Measurements from ENCODE around the gene CYTH4.

DNA sequence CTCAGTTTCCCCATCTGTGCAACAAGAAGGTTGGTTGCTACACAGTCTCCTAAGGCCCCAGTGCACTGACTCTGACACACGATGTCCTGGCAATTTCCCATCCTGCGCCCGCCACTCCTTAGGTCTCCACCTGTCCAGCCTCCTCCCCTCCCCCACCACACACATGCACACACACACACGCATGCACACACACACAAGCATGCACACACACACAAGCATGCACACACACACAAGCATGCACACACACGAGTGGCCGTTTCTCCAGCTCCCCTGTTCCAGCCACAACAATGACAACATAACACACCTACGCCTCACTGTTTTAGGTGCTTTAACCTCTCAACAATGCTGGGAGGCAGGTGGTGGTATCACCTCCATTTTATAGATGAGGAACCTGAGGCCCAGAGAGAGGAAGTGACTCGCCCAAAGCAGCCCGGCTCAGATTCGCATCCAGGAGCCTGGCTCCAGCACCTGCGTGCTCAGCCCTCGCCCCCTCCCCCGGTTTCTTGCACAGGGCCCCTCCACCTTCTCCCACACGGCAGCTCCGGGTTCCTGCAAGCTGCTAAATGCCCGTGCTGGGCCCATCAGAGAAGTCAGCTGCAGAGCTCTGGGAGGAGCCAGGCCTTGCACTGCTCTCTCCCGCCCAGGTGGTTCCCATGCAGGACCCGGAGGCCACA lies 13.0 kb downstream of the CYTH4 start:
- TF ChIP-seq POLR2A (IDR thresholded peaks at IDR 0.05; ENCODE audit: low read length) = no peak
- TF ChIP-seq GATA1 (IDR thresholded peaks at IDR 0.05; ENCODE audit: low read depth, low read length) = no peak

All from erythroblast (primary cell).